B cell (primary cell): Measurements from ENCODE around the gene PIK3CD. TPM values are rescaled to one million over a fixed set of nuclear protein-coding genes. Genes with fewer than 3 reads are reported as not detected.
A peak's percentile ranks its signal among the peaks of the same experiment; 100 is the strongest.

ENCODE experiments used
- ATAC-seq: fragments of 200-7000 bp; cut with Tn5 transposase; one replicate; pipeline ENCODE4 v1.10.0; 2021; ENCODE audit warnings: low read depth, mild to moderate bottlenecking, moderate number of reproducible peaks, moderate library complexity
- CTCF ChIA-PET: fragments of 350-600 bp; sonication (Branson Sonifier 250); formaldehyde crosslinking; loops from one replicate; lab custom pipeline; 2021; ENCODE audit warnings: antibody characterized with exemption, inconsistent platforms; lab: Charles Lee
- POLR2A ChIA-PET: fragments of 350-600 bp; sonication (Branson Sonifier 250); formaldehyde crosslinking; loops from one replicate; lab custom pipeline; 2021; ENCODE audit warnings: antibody characterized with exemption; lab: Charles Lee
- DNase-seq: peaks from one replicate; pipeline ENCODE4 v3.0.0; 2013
- H2AFZ ChIP-seq: 2 replicates; pipeline ENCODE4 v1.6.1; 2012; ENCODE audit warnings: mild to moderate bottlenecking, low read depth, low read length; ENCODE audit not compliant: insufficient read depth, poor library complexity, severe bottlenecking
- H3K27ac ChIP-seq, 2 donors: 1 replicate in 1 of 2; 2 replicates in 1 of 2; pipeline ENCODE4 v1.5.1; 2012 to 2013; ENCODE audit warnings: low read length in 2 of 2, mild to moderate bottlenecking in 2 of 2, moderate library complexity in 1 of 2
- H3K27me3 ChIP-seq, 4 experiments: fragments of 200-600 bp in 1 of 4; sonication (generic) in 1 of 4; replicated peaks in 1 of 4; 1 replicate in 2 of 4; 2 replicates in 2 of 4; pipeline versions ENCODE4 v1.6.1 to v1.7.0; 2013 to 2016; ENCODE audit warnings: low read length in 3 of 4, mild to moderate bottlenecking in 2 of 4, mixed read lengths in 1 of 4, moderate library complexity in 1 of 4; ENCODE audit not compliant: insufficient read depth in 4 of 4, control insufficient read depth in 3 of 4; ENCODE audit errors: control extremely low read depth in 1 of 4
- H3K36me3 ChIP-seq, 2 experiments: replicated peaks in 1 of 2; 1 replicate in 1 of 2; 2 replicates in 1 of 2; pipeline versions ENCODE4 v1.6.1 to v1.7.1; 2013; ENCODE audit warnings: low read length in 1 of 2; ENCODE audit not compliant: insufficient read depth in 2 of 2, control insufficient read depth in 1 of 2; ENCODE audit errors: control extremely low read depth in 1 of 2, extremely low read depth in 1 of 2
- H3K4me1 ChIP-seq, 2 donors: fragments of 200-600 bp in 1 of 2; sonication (generic) in 1 of 2; 1 replicate in 1 of 2; 2 replicates in 1 of 2; pipeline versions ENCODE4 v1.5.1 to v1.6.1; 2013 to 2017; ENCODE audit warnings: low read length in 2 of 2; ENCODE audit not compliant: control insufficient read depth in 2 of 2, insufficient read depth in 2 of 2
- H3K4me2 ChIP-seq: replicated peaks from 2 replicates; pipeline ENCODE3; 2012; ENCODE audit warnings: mild to moderate bottlenecking, low read depth, low read length; ENCODE audit not compliant: poor library complexity, severe bottlenecking
- H3K4me3 ChIP-seq, 5 experiments: fragments of 200-600 bp in 1 of 5; sonication (generic) in 1 of 5; 1 replicate in 3 of 5; 2 replicates in 2 of 5; pipeline versions ENCODE4 v1.5.1 to v1.7.0; 2011 to 2016; ENCODE audit warnings: low read length in 4 of 5, mild to moderate bottlenecking in 4 of 5, low read depth in 2 of 5, control low read depth in 1 of 5, moderate library complexity in 1 of 5; ENCODE audit not compliant: insufficient read depth in 1 of 5; ENCODE audit errors: control extremely low read depth in 1 of 5, extremely low read depth in 1 of 5
- H3K79me2 ChIP-seq: fragments of 200-600 bp; sonication (generic); one replicate; pipeline ENCODE4 v1.6.0; 2016; ENCODE audit warnings: low read length; ENCODE audit not compliant: control insufficient read depth, insufficient read depth
- H3K9ac ChIP-seq: fragments of 200-600 bp; sonication (generic); 2 replicates; pipeline ENCODE4 v1.6.1; 2017; ENCODE audit warnings: mild to moderate bottlenecking, low read length, moderate library complexity
- H3K9me3 ChIP-seq, 3 donors: one replicate each; pipeline versions ENCODE4 v1.6.1 to v1.7.1; 2013; ENCODE audit warnings: low read length in 2 of 3; ENCODE audit not compliant: control insufficient read depth in 2 of 3, insufficient read depth in 1 of 3; ENCODE audit errors: control extremely low read depth in 1 of 3
- H4K20me1 ChIP-seq: 2 replicates; pipeline ENCODE4 v1.6.0; 2012; ENCODE audit warnings: mild to moderate bottlenecking, low read length; ENCODE audit not compliant: insufficient read depth, control insufficient read depth, poor library complexity, severe bottlenecking
- H3K27ac Mint-ChIP-seq: one replicate; pipeline ENCODE4 v1.8.0; 2021; ENCODE audit warnings: mixed read lengths
- H3K27me3 Mint-ChIP-seq: one replicate; pipeline ENCODE4 v1.8.0; 2021; ENCODE audit warnings: mixed read lengths
- H3K4me1 Mint-ChIP-seq: one replicate; pipeline ENCODE4 v1.8.0; 2021; ENCODE audit warnings: mixed read lengths
- H3K4me3 Mint-ChIP-seq: one replicate; pipeline ENCODE4 v1.8.0; 2021; ENCODE audit warnings: mixed read lengths
- H3K9me3 Mint-ChIP-seq: one replicate; pipeline ENCODE4 v1.8.0; 2022; ENCODE audit warnings: mixed read lengths; ENCODE audit not compliant: insufficient read depth
- EZH2 ChIP-seq: IDR thresholded peaks from 2 replicates; pipeline ENCODE4 v1.6.1; 2012; ENCODE audit warnings: borderline replicate concordance, low read depth, mild to moderate bottlenecking, moderate library complexity, low read length; ENCODE audit not compliant: insufficient read depth, poor library complexity, severe bottlenecking
- WGBS: methylation state at CpG from one replicate; pipeline ENCODE4 v1.1.5; 2013; ENCODE audit warnings: missing lambda C conversion rate; ENCODE audit not compliant: insufficient coverage; 5-methylcytosine and 5-hydroxymethylcytosine counted together
- intact Hi-C: fragments of 100-400 bp; cut with micrococcal nuclease; formaldehyde crosslinking; loops from one replicate; pipeline ENCODE4 v1.10.0; 2022
- polyA plus RNA-seq: library from polyadenylated mRNA; depleted of rRNA; stranded (reverse); fragments of >200 nt; gene quantifications from 2 replicates; pipeline ENCODE4 v1.2.3, GENCODE V29; 2012
- total RNA-seq, 2 donors: library from RNA; stranded (reverse); fragments of 120-200 nt in 1 of 2; gene quantifications; 1 replicate in 1 of 2; 2 replicates in 1 of 2; pipeline versions ENCODE4 v1.2.3 to v1.2.4, GENCODE V29; 2013 to 2022
- TF ChIP-seq, protein P1 (sequence below): fragments of 200-600 bp; IDR thresholded peaks from one replicate; pipeline ENCODE4 v1.8.0; 2022; ENCODE audit warnings: antibody characterized with exemption, mild to moderate bottlenecking

PIK3CD gene
- total and polyA plus RNA-seq, 2 donors (not counting 1 experiment from before 2014, with no cell fraction given) = 144 to 222 TPM

DNA sequence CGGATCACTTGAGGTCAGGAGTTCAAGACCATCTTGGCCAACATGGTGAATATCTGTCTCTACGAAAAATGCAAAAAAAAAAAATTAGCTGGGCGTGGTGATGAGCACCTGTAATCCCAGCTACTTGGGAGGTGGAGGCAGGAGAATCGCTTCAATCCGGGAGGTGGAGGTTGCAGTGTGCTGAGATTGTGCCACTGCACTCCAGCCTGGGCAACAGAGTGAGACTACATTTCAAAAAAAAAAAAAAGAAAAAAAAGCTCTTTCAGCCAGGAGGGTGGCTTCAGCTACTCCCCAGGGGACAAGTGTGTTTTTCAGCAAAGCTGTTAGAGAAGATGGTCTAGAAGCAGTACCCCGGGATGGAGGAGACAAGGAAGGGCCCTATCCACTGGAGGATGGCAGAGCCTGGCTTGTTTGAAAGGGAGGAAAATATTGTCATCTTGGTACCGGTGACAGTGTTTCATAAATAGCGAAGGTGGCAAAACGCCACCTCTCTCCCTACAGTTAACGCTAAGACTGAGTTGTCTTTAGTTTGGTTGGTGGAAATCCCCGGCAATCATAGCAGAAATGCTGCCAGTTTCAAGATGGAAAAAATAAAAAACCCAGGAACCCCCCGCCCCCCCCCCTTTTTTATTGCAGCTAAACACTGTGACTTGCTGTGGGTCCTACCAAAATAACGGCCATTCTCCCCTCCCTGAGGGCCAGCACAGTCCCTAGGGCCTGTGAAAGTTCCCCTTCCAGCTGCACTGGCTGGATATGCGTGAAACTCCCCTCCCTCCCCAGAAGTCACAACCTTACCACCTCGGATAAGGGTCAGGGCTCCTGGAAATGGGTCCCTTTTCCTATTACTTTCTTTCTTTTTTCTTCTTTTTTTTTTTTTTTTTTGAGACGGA, 3.5 kb downstream of the PIK3CD start:
- Histone ChIP-seq H3K9ac (peak overlapping the region; percentile 83), H4K20me1 (peaks cover 76% of the 10 kb centered on the region), H3K4me2 (peak overlapping the region; percentile 90), H3K27ac (peak overlapping the region; percentile 77 to 82), H3K9me3 (no peaks in the 10 kb centered on the region), H3K27me3 (no peaks in the 10 kb centered on the region), H3K4me1 (peaks cover 60 to 77% of the 10 kb centered on the region in 2 donors), H3K79me2 (peaks cover 85% of the 10 kb centered on the region), H2AFZ (no peak overlapping the region), H3K36me3 (peaks cover 0 to 13% of the 10 kb centered on the region in 2 experiments), H3K4me3 (peak overlapping the region; percentile 73 to 96 (median 82))
- intact Hi-C loops = loop anchor here (1.0 to 5.0 kb wide), 6 partner anchors 15 to 62 kb away; no protein-coding TSS in a partner anchor
- ChIA-PET POLR2A (interaction anchor here (0.6 to 8.2 kb wide), 19 partner anchors 8 to 918 kb away, joined by 3 to 251 read pairs (median 7); partner anchors contain the start of gene ENO1), CTCF (interaction anchor here (0.5 to 10.6 kb wide), 18 partner anchors 10 to 70 kb away, joined by 3 to 231 read pairs (median 6); no protein-coding TSS in a partner anchor)
- 0% methylated on average over 4 of the region's 16 CpGs for WGBS
- Mint-ChIP-seq H3K4me1 (peaks cover 81% of the 10 kb centered on the region), H3K27ac (peak overlapping the region; percentile 99), H3K27me3 (no peaks in the 10 kb centered on the region), H3K9me3 (no peaks in the 10 kb centered on the region), H3K4me3 (peak overlapping the region; percentile 94)
- TF ChIP-seq EZH2 = no peak
- TF ChIP-seq, protein P1, sequence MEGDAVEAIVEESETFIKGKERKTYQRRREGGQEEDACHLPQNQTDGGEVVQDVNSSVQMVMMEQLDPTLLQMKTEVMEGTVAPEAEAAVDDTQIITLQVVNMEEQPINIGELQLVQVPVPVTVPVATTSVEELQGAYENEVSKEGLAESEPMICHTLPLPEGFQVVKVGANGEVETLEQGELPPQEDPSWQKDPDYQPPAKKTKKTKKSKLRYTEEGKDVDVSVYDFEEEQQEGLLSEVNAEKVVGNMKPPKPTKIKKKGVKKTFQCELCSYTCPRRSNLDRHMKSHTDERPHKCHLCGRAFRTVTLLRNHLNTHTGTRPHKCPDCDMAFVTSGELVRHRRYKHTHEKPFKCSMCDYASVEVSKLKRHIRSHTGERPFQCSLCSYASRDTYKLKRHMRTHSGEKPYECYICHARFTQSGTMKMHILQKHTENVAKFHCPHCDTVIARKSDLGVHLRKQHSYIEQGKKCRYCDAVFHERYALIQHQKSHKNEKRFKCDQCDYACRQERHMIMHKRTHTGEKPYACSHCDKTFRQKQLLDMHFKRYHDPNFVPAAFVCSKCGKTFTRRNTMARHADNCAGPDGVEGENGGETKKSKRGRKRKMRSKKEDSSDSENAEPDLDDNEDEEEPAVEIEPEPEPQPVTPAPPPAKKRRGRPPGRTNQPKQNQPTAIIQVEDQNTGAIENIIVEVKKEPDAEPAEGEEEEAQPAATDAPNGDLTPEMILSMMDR = no peak
- peak; percentile 87 for DNase-seq
- ATAC-seq = peak; percentile 56
